A673 (cell line): ENCODE measurements around the gene TXNDC16. TPM values are rescaled to one million over a fixed set of nuclear protein-coding genes. Genes with fewer than 3 reads are reported as not detected.

Experiments used
- BruUV-seq: library from RNA; stranded (reverse); fragments of 400-500 nt; replicated peaks from 2 replicates; lab custom pipeline; 2021; lab: Mats Ljungman, UMichigan
- CTCF ChIA-PET: fragments of 300-600 bp; sonication (Branson Sonifier 250); formaldehyde crosslinking; loops from one replicate; lab custom pipeline; 2022; ENCODE audit warnings: antibody characterized with exemption; lab: Charles Lee
- POLR2A ChIA-PET: fragments of 300-600 bp; sonication (Branson Sonifier 250); formaldehyde crosslinking; loops from one replicate; lab custom pipeline; 2022; ENCODE audit warnings: antibody characterized with exemption; ENCODE audit not compliant: low non-redundant PET; lab: Charles Lee
- DNase-seq: peaks from one replicate; pipeline ENCODE4 v3.0.0-alpha.2; 2015; ENCODE audit warnings: low spot score
- H3K27ac ChIP-seq: fragments of 200-600 bp; sonication (generic); 2 replicates; pipeline ENCODE4 v1.5.1; 2016; ENCODE audit warnings: mixed run types, low read depth, mild to moderate bottlenecking, mixed read lengths, antibody characterized with exemption, low read length; ENCODE audit not compliant: poor library complexity, severe bottlenecking
- H3K27me3 ChIP-seq: fragments of 200-600 bp; sonication (generic); replicated peaks from 2 replicates; pipeline ENCODE4 v1.6.1; 2017; ENCODE audit warnings: mixed run types, low read depth, mild to moderate bottlenecking, mixed read lengths, antibody characterized with exemption, low read length; ENCODE audit not compliant: insufficient read depth, poor library complexity
- H3K36me3 ChIP-seq: fragments of 200-600 bp; sonication (generic); 2 replicates; pipeline ENCODE4 v1.6.1; 2016; ENCODE audit warnings: mixed run types, mild to moderate bottlenecking, mixed read lengths, antibody characterized with exemption, low read length; ENCODE audit not compliant: insufficient read depth, poor library complexity, severe bottlenecking
- H3K4me1 ChIP-seq: fragments of 200-600 bp; sonication (generic); 2 replicates; pipeline ENCODE4 v1.6.1; 2017; ENCODE audit warnings: mixed run types, mild to moderate bottlenecking, mixed read lengths, antibody characterized with exemption, low read length; ENCODE audit not compliant: insufficient read depth, poor library complexity, severe bottlenecking
- H3K4me3 ChIP-seq: fragments of 200-600 bp; sonication (generic); 2 replicates; pipeline ENCODE4 v1.5.1; 2016; ENCODE audit warnings: low read depth, mixed run types, mild to moderate bottlenecking, mixed read lengths, low read length; ENCODE audit not compliant: poor library complexity, severe bottlenecking
- H3K9me3 ChIP-seq: fragments of 200-600 bp; sonication (generic); 2 replicates; pipeline ENCODE4 v1.6.1; 2016; ENCODE audit warnings: mixed run types, low read depth, mild to moderate bottlenecking, mixed read lengths, antibody characterized with exemption, low read length; ENCODE audit not compliant: poor library complexity, severe bottlenecking
- CTCF ChIP-seq: fragments of 300-800, 200-600 bp; sonication (generic); conservative IDR thresholded peaks from 2 replicates; pipeline ENCODE4 v1.5.1; 2017; ENCODE audit warnings: low read depth, mild to moderate bottlenecking, antibody characterized with exemption, low read length, moderate library complexity, mixed read lengths
- EZH2 ChIP-seq: fragments of 200-600 bp; sonication (generic); IDR thresholded peaks from 2 replicates; pipeline ENCODE4 v1.6.1; 2017; ENCODE audit warnings: borderline replicate concordance, low read depth, mild to moderate bottlenecking, mixed read lengths, antibody characterized with exemption, low read length; ENCODE audit not compliant: poor library complexity, severe bottlenecking
- intact Hi-C: fragments of 100-400 bp; cut with micrococcal nuclease; formaldehyde crosslinking; loops from one replicate; pipeline ENCODE4 v1.10.0; 2022; ENCODE audit not compliant: unreplicated experiment
- total RNA-seq: library from RNA; stranded (reverse); gene quantifications from 2 replicates; pipeline ENCODE4 v1.2.3, GENCODE V29; 2021

Gene TXNDC16
- total RNA-seq, 1 experiment from 2014 or later: 4.8 TPM

- CTCF ChIA-PET: no interaction called here
- no peaks in the 10 kb centered on the region for H3K4me1 ChIP-seq
- DNase-seq: no peak
- H3K9me3 ChIP-seq: no peaks in the 10 kb centered on the region
- H3K4me3 ChIP-seq: no peak overlapping the region
- POLR2A ChIA-PET: no interaction called here
- BruUV-seq: no TSS peak
- TF ChIP-seq CTCF: no peak
- TF ChIP-seq EZH2: no peak
- H3K27me3 ChIP-seq: no peaks in the 10 kb centered on the region
- H3K27ac ChIP-seq: no peak overlapping the region
- H3K36me3 ChIP-seq: no peaks in the 10 kb centered on the region
- intact Hi-C loops: no loop called here
Measured at GRCh38 chr14:52538623-52539022, 13.7 kb downstream of the TXNDC16 start.

GRCh38 chr14:52536269-52536668, 16.0 kb downstream of the TXNDC16 start:
- ChIA-PET CTCF (no interaction called here), POLR2A (interaction anchor here (0.7 kb wide), 1 partner anchor 223 kb away, joined by 9 read pairs; no protein-coding TSS in a partner anchor)
- Histone ChIP-seq H3K9me3 (no peaks in the 10 kb centered on the region), H3K36me3 (no peaks in the 10 kb centered on the region), H3K4me3 (no peak overlapping the region), H3K27ac (no peak overlapping the region), H3K4me1 (no peaks in the 10 kb centered on the region), H3K27me3 (no peaks in the 10 kb centered on the region)
- TF ChIP-seq EZH2 (no peak), CTCF (no peak)
- no peak for DNase-seq
- no TSS peak for BruUV-seq
- intact Hi-C loops: no loop called here

- intact Hi-C loops: no loop called here
- Histone ChIP-seq H3K4me3 (no peak overlapping the region), H3K9me3 (no peaks in the 10 kb centered on the region), H3K36me3 (no peaks in the 10 kb centered on the region), H3K4me1 (no peaks in the 10 kb centered on the region), H3K27ac (no peak overlapping the region), H3K27me3 (no peaks in the 10 kb centered on the region)
- ChIA-PET POLR2A (no interaction called here), CTCF (no interaction called here)
- no peak for TF ChIP-seq EZH2
- TF ChIP-seq CTCF: no peak
- BruUV-seq: no TSS peak
- no peak for DNase-seq
Measured at GRCh38 chr14:52531481-52531880, 20.8 kb downstream of the TXNDC16 start.
